ENCODE data around the gene KIF3B. TPM values are rescaled to one million over a fixed set of nuclear protein-coding genes. Genes with fewer than 3 reads are reported as not detected.
A peak's percentile ranks its signal among the peaks of the same experiment; 100 is the strongest.
"Not testable (repeated sequence)": the region's sequence is repeated elsewhere in the genome, so short reads cannot be mapped to it uniquely, and the experiment has no call there.

Gene KIF3B
- total RNA-seq, 2 experiments from 2014 or later = 36.2 to 36.5 TPM

DNA sequence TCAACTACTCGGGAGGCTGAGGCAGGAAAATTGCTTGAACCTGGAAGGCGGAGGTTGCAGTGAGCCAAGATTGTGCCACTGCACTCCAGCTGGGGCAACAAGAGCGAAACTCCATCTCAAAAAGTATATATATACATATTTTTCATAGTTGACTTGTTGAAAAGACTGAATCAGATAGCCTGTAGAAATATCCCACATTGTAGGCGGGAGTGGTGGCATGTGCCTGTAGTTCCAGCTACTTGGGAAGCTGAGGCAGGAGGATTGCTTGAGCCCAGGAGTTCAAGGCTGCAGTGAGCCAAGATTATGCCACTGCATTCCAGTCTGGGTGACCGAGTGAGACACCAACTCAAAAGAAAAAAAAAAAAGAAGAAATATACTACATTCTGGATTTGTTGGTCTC, 46.3 kb downstream of the KIF3B start:
- H3K27me3 Mint-ChIP-seq, H3K9me3 Mint-ChIP-seq, H3K4me3 Mint-ChIP-seq, H3K27ac Mint-ChIP-seq, H3K4me1 Mint-ChIP-seq, DNase-seq: not testable (repeated sequence)
- peaks cover 29% of the 10 kb centered on the region for H3K36me3 Mint-ChIP-seq

DNA sequence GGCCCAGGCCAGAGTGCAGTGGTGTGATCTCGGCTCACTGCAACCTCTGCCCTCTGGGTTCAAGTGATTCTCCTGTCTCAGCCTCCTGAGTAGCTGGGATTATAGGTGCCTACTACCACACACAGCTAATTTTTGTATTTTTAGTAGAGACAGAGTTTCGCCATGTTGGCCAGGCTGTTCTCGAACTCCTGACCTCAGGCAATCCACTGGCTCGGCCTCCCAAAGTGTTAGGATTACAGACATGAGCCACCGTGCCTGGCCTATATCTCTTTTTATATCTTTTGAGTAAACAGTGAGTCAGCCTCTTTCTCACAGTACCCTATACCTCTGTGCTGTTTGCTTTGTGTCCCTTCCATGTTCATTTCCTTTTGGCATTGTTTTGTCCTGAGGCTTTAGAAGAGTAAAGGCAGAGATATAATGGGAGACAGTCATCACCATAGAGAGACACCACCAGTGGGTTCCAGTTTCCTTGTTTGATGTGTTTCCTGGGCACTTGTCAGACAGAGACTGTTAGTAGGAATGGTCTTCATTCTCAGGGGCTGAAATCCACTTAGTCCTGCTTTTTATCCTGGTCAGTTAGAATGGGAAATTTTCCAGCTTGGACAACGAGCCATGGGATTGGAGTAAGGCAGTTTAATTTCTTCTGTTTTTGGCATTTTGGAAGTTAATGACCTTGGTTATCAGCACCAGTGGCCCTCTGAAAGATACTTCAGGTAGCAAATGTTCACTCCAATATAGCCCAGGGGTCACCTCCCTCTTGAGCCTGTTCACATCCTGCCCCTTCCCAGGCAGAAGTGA, 48.5 kb downstream of the KIF3B start:
- H3K9me3 Mint-ChIP-seq = no peaks in the 10 kb centered on the region
- no peaks in the 10 kb centered on the region for H3K27me3 Mint-ChIP-seq
- H3K27ac Mint-ChIP-seq = no peak overlapping the region
- H3K4me1 Mint-ChIP-seq = peaks cover 1% of the 10 kb centered on the region
- H3K36me3 Mint-ChIP-seq = peaks cover 26% of the 10 kb centered on the region
- no peak for DNase-seq
- H3K4me3 Mint-ChIP-seq = no peak overlapping the region

DNA sequence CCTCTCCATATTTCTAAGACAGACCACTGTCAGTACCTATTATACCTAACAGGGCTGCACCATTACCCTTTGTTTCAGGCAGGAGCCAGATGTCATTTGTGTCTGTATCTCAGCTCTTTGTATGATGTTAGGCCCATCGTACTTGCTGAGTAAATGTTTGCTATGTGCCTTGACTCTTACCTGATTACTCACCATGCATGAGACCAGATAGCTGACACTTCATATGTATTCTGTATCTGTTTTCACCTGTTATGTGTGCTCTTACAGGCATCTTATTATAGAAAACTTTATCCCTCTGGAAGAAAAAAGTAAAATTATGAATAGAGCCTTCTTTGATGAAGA, 49.0 kb downstream of the KIF3B start:
- Mint-ChIP-seq H3K9me3 (no peaks in the 10 kb centered on the region), H3K27ac (no peak overlapping the region), H3K4me3 (no peak overlapping the region), H3K27me3 (no peaks in the 10 kb centered on the region), H3K36me3 (peaks cover 23% of the 10 kb centered on the region), H3K4me1 (no peaks in the 10 kb centered on the region)
- no peak for DNase-seq

DNA sequence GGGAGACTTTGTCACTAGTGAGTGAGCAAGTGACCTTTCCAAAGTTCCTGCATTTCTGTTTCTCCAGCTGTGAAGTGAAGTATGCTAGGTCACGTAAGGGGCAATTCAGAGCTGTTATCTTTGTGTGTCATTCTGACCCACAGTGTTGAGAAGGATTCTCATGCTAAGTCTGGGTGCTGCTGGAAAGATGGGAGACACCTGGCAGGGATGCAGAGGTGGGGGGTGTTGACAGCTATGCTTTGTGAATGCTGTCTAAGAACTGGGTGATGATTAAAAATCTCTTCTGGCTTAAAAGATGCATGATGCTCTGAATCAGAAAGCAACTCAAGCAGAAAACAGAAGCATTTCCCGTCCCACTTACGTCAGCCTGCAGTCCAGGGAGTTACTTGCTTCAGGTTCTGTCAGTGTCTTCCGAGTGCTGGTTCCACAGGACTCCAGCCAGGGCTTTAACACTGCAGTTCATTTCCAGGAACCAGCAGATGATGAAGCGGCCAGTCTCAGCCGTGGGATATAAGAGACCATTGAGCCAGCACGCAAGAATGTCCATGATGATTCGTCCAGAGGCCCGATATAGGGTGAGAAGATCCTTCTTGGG, 49.7 kb downstream of the KIF3B start:
- Mint-ChIP-seq H3K36me3 (peaks cover 25% of the 10 kb centered on the region), H3K27me3 (no peaks in the 10 kb centered on the region), H3K4me1 (peaks cover 4% of the 10 kb centered on the region), H3K4me3 (no peak overlapping the region), H3K27ac (no peak overlapping the region), H3K9me3 (no peaks in the 10 kb centered on the region)
- DNase-seq = no peak

DNA sequence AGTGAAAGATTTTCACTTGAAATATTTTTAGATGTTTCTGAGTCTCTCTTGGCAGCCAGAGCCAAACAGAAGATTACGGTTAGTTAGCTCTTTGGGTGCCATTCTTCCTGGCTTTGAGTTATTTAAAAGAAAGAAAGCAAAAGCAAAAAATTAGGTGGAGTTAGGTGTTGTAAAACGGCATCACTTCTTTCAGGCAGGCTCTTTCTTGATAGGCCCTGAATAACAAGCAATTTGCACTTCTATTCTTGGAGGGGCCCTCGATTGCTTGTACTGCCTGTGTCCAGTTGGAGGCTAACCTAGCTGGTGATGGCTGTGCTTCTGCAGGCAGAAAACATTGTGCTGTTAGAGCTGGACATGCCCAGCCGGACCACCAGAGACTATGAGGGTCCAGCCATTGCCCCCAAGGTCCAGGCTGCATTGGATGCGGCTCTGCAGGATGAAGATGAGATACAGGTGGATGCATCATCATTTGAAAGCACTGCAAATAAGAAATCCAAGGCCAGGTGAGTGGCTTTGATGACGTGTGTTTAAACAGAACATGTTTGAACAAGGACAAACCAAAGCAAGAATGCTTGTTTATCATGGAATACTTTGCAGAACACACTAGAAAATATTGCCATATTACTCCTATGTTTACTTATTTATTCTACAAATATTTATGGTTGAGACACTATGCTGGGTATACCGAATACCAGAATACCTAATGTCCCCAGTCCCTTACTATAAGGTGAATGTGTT, 52.5 kb downstream of the KIF3B start:
- Mint-ChIP-seq H3K36me3 (peaks cover 41% of the 10 kb centered on the region), H3K27ac (no peak overlapping the region), H3K4me3 (no peak overlapping the region), H3K4me1 (peaks cover 26% of the 10 kb centered on the region), H3K9me3 (no peaks in the 10 kb centered on the region), H3K27me3 (no peaks in the 10 kb centered on the region)
- no peak for DNase-seq

DNA sequence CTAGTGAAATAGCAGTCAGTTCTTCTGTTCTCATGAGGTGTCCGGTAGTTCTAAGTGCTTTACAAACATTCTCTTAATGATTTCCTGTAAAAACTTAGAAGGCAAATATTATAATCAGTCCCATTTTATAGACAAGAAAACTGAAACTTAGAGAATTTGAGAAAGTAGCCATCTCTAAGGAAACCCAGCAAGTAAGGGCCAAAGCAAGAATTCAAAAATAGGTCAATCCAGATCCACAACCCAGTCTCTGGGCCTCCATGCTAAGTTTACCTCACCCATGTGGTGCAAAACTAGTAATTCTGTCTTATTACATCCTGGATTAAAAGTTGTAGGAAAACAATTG, 53.1 kb downstream of the KIF3B start:
- no peak for DNase-seq
- no peaks in the 10 kb centered on the region for H3K9me3 Mint-ChIP-seq
- H3K4me3 Mint-ChIP-seq = no peak overlapping the region
- no peak overlapping the region for H3K27ac Mint-ChIP-seq
- peaks cover 41% of the 10 kb centered on the region for H3K36me3 Mint-ChIP-seq
- no peaks in the 10 kb centered on the region for H3K27me3 Mint-ChIP-seq
- H3K4me1 Mint-ChIP-seq = peaks cover 26% of the 10 kb centered on the region

DNA sequence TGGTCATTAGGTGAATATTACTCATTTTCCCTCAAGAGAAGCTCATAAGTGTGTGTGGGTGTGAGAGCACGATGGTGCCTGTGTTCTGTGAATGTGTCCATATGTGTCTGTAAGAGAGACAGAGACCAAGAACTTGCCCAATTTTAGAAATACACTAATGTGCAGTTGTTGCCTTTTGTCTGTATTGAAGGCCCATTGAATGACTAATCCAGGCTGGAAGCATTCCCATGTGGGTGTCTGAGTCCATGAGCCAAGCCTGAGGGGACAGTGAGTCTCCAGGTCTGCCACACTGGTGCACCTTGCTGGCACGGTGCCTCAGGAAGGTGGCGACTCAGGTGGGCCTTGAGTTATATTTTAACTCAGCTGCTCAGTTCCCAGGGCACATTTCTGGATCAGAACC, 55.2 kb downstream of the KIF3B start:
- Mint-ChIP-seq H3K4me1 (peaks cover 30% of the 10 kb centered on the region), H3K36me3 (peaks cover 33% of the 10 kb centered on the region), H3K4me3 (no peak overlapping the region), H3K27ac (peak overlapping the region; percentile 82), H3K9me3 (no peaks in the 10 kb centered on the region), H3K27me3 (no peaks in the 10 kb centered on the region)
- DNase-seq = no peak

DNA sequence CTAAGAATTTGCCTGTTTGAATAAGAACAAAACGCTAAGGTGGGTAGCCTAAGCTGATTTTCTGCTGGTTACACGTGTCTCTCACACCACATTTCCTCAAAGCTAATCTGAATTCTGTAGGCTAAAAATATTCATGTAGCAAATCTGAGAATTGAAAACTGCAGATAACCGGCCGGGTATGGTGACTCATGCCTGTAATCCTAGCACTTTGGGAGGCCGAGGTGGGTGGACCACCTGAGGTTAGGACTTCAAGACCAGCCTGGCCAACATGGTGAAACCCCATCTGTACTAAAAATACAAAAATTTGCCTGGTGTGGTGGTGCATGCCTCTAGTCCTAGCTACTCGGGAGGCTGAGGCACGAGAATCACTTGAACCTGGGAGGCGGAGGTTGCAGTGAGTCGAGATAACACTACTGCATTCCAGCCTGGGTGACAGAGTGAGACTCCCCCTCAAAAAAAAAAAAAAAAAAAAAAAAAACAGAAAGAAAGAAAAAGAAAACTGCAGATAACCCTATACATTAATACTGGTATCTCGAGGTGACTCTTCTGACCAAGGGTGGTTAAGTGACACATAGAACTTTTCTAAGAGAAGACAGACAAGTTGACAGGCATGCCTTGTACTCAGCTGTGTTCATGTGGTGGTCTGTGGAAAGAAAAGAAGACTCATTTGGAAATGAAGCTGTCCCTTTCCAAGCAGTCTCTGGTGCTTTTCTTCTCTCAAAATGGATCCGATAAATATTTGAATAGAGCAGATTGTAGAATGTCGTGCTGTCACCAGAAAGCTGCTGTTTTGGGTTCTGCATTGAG, 55.9 kb downstream of the KIF3B start:
- DNase-seq = peak; percentile 29
- peak overlapping the region; percentile 82 for H3K27ac Mint-ChIP-seq
- no peaks in the 10 kb centered on the region for H3K27me3 Mint-ChIP-seq
- H3K4me1 Mint-ChIP-seq = peaks cover 30% of the 10 kb centered on the region
- peaks cover 33% of the 10 kb centered on the region for H3K36me3 Mint-ChIP-seq
- no peak overlapping the region for H3K4me3 Mint-ChIP-seq
- no peaks in the 10 kb centered on the region for H3K9me3 Mint-ChIP-seq

DNA sequence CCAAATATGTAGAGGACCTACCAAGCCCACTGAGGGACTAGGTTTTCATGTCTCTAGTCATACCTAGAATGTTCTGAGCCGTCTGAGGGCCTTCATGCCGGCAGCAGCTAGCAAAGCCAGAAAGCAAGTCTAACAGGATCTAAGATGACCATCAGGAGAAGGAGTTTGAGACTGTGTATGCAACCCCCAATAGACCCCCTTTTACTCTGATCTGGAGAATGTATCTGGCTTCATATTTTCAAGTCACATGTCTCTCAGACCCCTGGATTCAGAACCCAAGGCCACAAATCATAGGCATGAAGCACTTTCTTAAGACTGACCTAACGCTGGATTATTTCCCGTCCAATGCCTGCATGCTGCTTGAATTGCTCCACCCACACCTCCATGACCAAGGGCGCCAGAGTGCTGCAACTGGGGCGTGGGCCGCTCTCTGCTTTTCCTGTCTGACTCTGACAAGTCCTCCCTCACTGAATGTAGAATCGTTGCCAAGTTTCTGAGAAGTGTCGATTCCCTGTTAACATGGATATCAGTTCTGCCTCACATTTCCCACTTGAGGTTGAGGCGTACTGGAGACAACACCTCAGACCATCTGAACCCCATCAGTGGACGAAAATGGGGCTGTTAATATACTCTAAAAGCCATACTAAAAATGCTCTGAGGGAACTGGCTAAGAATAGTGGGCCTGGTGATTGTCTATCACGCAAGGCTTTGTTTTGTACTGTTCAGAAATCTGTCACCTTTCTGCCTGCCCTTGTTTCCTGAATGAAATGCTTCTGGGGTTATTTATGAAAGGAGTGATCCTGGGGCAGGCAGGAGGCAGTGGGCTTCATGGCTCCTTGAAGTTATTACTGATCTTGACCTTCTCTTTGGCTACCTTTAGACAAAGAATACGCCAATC, 56.8 kb downstream of the KIF3B start:
- Mint-ChIP-seq H3K4me1 (peaks cover 30% of the 10 kb centered on the region), H3K4me3 (no peak overlapping the region), H3K27me3 (no peaks in the 10 kb centered on the region), H3K36me3 (peaks cover 31% of the 10 kb centered on the region), H3K9me3 (no peaks in the 10 kb centered on the region), H3K27ac (peak overlapping the region; percentile 66)
- DNase-seq = no peak

DNA sequence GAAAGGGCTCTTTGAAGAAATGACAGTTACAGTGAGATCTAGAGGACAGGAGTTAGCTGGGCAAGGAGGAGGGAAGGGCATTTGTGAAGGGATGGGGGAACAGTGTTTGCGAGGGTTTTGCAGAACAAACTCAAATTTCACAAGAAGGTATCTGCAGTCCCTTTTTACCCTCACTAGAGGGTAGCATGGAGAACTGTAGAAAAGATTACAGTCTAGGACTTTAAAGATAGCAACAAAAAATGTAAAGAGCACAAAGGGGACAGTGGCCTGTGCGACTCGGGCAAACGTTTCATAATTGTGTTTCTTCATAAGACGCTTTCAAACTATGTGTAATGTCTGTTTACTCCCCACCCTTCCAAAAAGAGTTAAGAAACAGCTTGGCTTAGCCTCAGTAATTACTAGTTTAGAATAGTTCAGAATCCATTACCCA, 59.5 kb downstream of the KIF3B start:
- H3K4me3 Mint-ChIP-seq = no peak overlapping the region
- peaks cover 21% of the 10 kb centered on the region for H3K36me3 Mint-ChIP-seq
- DNase-seq = no peak
- H3K27me3 Mint-ChIP-seq = no peaks in the 10 kb centered on the region
- H3K9me3 Mint-ChIP-seq = no peaks in the 10 kb centered on the region
- H3K4me1 Mint-ChIP-seq = peaks cover 28% of the 10 kb centered on the region
- H3K27ac Mint-ChIP-seq = no peak overlapping the region

DNA sequence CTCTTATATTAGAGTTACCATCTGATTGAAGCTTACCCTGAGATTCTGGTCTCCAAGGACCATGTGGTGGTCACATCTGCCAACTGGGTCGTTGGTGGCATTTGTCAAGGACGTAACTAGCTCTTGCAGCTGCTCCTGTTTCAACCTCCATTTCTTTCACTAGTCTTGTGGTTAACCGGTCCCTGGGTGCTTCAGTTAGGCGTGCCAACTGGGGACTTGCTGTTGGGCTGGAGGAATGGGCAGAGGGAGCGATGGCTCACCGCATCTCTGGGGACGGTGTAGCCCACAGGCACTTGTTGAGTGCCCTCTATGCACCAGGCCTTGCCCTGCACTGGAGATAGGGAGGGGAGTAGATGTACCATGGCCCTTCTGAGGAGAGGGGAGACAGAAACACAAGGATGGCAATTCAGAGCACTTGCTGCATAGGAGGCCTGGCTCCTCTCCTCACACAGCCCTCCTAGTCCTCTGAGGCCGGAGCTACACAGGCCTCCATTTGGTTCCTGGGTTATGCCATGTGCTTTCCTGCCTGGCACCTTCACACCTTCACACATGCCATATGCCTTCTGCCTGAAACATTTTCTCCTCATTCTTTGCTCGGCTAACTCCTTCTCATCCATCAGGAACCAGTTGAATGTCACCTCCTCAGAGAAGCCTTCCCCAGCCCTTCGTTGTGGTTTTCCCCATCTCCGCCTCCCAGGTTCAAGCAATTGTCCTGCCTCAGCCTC, 60.6 kb downstream of the KIF3B start:
- peaks cover 22% of the 10 kb centered on the region for H3K36me3 Mint-ChIP-seq
- no peak for DNase-seq
- no peak overlapping the region for H3K27ac Mint-ChIP-seq
- H3K27me3 Mint-ChIP-seq = no peaks in the 10 kb centered on the region
- no peak overlapping the region for H3K4me3 Mint-ChIP-seq
- peaks cover 22% of the 10 kb centered on the region for H3K4me1 Mint-ChIP-seq
- H3K9me3 Mint-ChIP-seq = no peaks in the 10 kb centered on the region

DNA sequence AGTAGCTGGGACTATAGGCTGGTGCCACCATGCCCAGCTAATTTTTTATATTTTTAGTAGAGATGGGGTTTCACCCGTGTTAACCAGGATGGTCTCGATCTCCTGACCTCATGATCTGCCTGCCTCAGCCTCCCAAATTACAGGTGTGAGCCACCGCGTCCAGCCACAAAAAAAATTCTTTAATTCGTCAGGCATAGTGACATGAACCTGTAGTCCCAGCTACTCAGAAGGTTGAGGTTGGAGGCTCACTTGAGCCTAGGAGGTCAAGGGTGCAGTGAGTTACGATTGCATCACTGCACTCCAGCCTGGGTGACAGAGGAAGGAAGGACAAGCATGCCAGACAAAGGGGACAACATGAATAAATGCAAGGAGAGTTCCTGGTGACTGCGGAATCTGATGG, 61.2 kb downstream of the KIF3B start:
- Mint-ChIP-seq H3K9me3 (no peaks in the 10 kb centered on the region), H3K4me3 (no peak overlapping the region), H3K27me3 (no peaks in the 10 kb centered on the region), H3K4me1 (peaks cover 17% of the 10 kb centered on the region), H3K36me3 (peaks cover 18% of the 10 kb centered on the region), H3K27ac (no peak overlapping the region)
- no peak for DNase-seq

DNA sequence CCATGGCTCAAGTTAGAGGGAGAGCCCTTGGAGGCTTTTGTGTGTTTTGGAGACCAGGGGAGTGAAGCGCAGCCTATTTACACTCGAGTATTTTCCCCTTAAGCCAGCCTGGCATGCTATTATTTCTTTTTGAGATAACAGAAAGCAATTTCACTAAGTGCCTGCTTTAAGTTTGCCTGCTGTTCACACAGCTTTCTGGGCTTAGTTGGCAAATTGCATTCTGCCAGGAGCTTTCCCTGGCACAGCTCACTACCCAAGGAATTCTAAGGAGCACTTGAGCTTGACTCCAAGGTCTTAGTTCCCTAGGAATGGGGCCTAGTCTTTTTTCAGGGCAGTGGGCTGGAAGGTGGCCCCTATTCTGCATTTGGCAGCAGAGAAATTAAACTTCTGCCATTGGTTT, 61.7 kb downstream of the KIF3B start:
- no peak for DNase-seq
- Mint-ChIP-seq H3K27me3 (no peaks in the 10 kb centered on the region), H3K27ac (no peak overlapping the region), H3K9me3 (no peaks in the 10 kb centered on the region), H3K4me1 (peaks cover 13% of the 10 kb centered on the region), H3K36me3 (peaks cover 15% of the 10 kb centered on the region), H3K4me3 (no peak overlapping the region)

DNA sequence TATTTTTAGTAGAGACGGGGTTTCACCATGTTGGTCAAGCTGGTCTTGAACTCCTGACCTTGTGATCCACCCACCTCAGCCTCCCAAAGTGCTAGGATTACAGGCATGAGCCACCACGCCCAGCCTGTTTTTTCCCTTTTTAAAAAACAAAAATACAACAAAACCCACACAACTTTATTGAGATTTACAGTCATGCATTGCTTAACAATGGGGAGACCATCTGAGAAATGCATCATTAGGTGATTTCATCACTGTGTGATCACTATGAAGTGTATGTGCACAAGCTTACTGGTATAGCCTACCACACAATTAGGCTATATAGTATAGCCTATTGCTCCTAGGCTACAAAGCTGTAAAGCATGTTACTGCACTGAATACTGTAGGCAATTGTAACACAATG, 63.6 kb downstream of the KIF3B start:
- DNase-seq, H3K4me1 Mint-ChIP-seq, H3K36me3 Mint-ChIP-seq, H3K4me3 Mint-ChIP-seq, H3K27me3 Mint-ChIP-seq, H3K27ac Mint-ChIP-seq, H3K9me3 Mint-ChIP-seq: not testable (repeated sequence)
